Stimulated activated CD4-positive, alpha-beta T cell treated with anti-CD3 and anti-CD28 coated beads, Interleukin-12 subunit alpha, Interleukin-12 subunit beta, amount 100 ng/mL, for 4 hours (primary cell): ENCODE data around the gene INTS4.
"Not testable (repeated sequence)": the region's sequence is repeated elsewhere in the genome, so short reads cannot be mapped to it uniquely, and the experiment has no call there.

Experiments
- DNase-seq: peaks from one replicate; pipeline ENCODE4 v3.0.0-alpha.2; 2020

INTS4 gene, protein sequence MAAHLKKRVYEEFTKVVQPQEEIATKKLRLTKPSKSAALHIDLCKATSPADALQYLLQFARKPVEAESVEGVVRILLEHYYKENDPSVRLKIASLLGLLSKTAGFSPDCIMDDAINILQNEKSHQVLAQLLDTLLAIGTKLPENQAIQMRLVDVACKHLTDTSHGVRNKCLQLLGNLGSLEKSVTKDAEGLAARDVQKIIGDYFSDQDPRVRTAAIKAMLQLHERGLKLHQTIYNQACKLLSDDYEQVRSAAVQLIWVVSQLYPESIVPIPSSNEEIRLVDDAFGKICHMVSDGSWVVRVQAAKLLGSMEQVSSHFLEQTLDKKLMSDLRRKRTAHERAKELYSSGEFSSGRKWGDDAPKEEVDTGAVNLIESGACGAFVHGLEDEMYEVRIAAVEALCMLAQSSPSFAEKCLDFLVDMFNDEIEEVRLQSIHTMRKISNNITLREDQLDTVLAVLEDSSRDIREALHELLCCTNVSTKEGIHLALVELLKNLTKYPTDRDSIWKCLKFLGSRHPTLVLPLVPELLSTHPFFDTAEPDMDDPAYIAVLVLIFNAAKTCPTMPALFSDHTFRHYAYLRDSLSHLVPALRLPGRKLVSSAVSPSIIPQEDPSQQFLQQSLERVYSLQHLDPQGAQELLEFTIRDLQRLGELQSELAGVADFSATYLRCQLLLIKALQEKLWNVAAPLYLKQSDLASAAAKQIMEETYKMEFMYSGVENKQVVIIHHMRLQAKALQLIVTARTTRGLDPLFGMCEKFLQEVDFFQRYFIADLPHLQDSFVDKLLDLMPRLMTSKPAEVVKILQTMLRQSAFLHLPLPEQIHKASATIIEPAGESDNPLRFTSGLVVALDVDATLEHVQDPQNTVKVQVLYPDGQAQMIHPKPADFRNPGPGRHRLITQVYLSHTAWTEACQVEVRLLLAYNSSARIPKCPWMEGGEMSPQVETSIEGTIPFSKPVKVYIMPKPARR

DNA sequence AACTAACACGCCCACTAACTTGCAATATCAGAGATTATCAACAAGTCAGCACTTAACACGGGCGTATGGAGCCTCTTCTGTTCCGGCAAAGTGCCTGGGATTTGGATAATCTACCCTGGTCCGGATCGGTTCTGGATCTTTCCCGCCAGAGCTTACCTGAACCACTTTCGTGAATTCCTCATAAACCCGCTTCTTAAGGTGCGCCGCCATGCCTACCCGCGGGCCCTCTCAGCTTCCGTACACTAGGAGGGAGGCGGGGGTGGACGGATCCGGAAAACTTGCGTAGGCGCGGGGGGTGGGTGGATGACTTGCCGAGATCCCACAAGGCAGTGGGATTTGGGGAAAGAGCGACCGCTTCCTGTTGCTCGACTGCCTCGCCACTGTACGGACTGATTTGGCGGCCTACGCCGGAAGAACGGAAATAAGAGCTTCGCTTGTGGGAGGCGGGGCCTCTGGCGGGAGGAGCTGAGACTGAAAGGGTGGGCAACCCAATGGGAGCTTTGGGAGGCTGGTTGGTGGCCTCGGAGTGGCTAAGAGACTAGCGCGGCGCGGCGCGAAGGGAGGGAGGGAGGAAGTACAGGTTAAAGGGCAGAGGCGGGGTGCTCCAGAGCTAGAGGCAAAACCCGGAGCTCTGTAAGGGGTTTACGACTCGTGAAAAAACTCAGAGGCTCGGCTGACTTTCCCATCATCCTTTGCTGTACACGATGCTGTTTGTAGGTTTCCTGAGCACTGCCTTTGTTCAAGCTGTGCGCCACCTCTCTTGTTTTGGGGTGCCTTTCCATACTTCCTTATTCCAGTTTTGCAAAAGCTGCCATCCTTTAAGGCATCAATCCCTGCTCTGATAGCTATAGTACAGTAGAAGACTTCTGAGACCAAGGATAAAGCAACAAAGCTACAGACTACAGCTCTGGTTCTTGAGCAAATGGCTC, at the start of gene INTS4:
TSS of gene INTS4 (minus strand) at position 235 of the 929 bp plus-strand sequence. CDS start at position 210, 25 bp downstream.
- DNase-seq, result peak; percentile 95

DNA sequence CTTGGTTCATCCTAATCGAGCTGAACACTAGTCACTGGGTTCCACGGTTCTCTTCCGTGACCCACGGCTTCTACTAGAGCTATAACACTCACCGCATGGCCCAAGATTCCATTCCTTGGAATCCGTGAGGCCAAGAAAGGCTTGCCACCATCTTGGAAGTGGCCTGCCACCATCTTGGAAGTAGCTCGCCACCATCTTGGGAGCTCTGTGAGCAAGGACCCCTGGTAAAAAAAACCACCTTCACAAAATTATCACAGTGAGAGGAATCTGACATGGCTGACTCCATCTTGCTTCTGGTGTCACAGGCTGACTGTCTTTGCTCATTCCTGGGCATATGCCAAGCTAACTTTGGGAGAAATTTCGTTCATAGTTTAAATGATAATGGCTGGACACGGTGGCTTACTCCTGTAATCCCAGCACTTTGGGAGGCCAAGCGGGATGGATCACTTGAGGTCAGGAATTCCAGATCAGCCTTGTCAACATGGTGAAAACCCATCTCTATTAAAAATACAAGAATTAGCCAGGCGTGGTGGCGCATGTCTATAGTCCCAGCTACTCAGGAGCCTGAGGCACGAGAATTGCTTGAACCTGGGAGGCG, 47.5 kb upstream of the INTS4 start:
- no peak for DNase-seq

DNA sequence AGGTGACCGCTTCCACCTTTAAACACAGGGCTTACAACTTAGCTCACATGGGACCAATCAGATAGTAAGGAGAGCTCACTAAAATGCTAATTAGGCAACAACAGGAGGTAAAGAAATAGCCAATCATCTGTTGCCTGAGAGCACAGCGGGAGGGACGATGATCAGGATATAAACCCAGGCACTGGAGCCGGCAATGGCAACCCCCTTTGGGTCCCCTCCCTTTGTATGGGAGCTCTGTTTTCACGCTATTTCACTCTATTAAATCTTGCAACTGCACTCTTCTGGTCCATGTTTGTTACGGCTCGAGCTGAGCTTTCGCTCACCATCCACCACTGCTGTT, 46.9 kb upstream of the INTS4 start:
- not testable (repeated sequence) for DNase-seq

DNA sequence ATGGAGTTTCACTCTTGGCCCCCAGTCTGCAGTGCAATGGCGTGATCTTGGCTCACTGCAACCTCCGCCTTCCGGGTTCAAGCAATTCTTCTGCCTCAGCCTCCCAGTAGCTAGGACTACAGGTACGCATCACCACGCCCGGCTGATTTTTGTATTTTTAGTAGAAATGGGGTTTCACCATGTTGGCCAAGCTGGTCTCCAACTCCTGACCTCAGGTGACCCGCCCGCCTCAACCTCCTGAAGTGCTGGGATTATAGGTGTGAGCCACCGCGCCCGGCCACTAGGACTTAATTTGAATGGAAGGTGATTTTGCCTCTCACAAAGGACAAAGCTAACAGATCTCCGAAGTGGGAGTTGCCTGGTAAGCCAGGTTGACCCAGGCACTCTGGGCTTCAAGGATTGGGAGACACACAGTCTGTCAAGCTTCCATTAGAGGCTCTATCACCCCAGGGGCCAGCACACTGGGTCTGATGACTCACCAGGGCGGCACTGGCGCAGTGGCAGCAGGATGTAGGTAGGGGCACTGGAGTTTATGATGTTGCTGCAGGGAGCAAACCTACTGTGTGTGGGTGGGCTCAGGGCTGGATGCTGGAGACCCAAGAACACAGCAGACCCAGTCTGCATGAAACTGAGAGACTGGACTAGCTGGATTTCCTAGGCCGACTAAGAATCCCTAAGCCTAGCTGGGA, 46.4 kb upstream of the INTS4 start:
- no peak for DNase-seq

DNA sequence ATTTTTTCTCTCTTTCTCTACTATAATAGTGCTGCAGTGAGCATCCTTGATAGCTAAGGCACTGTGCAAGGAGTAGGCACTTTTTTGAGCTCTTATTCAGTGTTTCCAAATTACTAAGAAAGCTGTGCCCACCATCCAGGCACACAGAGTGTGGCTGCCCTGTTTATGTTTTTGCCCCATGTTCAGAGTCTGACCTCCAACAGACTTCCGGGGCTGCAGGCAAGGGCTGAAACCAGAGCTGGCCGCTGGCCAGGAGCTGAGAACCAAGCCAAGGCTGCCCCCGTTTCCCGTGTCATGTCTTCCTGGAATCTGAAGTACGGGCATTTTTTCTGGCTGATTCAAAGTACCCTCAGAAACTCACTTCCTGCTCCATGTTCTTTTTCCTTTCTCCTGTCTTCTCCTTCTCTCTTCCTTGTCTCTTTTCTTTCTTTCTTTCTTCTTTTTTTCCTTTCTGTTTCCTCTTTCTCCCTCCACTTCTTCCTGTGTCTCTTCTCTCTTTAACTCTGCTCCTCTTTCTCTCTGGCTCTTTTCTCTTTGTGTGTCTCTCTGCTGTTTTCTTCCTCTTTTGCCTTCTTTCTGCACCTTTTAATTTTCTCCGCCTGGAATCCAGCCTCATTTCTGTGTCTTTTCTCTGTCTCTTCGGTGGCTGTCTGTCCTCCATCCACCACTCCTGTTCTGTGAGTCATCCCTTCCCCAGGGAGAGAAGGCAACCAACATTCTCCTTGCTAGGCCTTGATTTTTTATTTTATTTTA, 45.6 kb upstream of the INTS4 start:
- no peak for DNase-seq

DNA sequence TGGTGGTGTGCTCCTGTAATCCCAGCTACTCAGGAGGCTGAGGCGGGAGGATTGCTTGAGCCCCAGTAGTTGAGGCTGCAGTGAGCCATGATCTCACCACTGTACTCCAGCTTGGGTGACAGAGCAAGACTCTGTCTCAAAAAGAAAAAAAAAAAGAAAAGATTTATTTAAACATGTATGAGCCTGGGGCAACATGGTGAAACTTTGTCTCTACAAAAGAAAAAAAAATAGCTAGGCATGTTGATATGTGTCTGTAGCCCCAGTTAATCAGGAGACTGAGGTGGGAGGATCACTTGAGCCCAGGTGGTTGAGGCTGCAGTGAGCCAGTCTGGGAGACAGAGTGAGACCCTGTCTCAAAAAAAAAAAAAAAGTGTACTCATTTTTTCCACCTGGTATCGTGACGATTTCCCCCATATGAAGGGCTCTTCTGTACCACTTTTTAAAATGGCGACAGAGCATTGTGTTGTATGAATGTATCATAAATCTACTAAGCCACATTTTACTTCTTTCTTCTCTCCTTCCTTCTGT, 45.0 kb upstream of the INTS4 start:
- DNase-seq, result no peak

DNA sequence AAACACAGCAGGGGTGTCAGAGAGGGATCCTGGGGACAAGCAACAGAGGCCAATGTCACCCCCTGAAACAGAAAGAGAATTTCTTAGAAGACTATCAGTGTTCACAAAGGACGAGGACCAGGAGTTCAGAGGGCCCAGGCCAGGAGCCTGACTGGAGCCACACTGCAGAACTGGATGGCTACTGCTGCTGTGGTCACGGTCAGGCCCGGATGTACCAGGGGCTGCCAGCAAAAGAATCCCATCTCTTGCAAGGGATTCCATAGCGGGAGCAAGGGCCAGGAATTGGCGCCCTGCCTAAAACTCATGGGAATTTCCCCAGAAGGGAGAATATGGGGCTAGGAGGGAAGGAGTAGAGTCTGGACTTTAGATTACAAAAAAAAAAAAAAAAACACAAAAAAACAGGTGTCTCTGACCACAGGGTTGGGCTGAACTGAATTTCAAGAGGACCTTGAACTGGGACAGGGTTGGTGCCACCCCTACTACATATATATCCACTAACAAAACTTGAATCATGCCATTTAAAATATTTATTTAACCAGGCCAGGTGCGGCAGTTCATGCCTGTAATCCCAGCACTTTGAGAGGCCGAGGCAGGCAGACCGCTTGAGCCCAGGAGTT, 44.3 kb upstream of the INTS4 start:
- DNase-seq, result no peak

DNA sequence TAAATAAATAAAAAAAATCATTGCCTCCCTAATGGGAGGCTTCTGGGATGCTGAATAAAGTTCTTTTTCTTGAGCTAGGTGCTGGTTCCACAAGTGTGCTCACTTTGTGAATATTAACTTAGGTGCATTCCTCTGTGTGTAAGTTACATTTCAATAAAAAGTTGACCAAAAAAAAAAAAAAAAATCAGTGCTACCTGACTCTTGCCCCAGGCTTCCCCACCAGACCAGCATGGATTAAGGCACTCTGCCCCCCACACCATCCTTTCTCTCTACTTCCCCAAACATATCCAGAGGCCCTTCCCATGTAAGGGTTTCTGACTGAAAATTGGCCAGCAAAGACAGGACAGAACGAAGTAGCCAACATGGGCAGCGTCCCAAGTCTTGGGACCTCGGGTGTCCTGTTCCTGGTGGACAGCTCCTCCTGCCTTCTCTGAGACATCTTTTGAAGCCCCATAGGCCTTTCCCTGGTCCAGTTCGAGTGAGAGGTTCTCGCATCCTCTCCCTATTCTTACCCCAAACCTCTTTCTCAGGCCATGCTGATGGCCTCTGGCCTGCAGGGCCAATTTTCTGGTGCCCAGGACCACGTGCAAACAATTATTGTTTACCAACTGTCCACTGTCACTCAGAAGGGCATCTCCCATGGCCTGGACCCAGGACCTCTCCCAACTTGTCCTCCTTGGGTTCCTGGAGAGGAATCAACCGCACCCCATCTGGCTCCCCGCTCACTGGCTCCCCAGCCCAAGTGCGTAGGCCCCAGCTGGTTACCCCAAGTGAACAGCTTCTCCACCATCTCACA, 43.6 kb upstream of the INTS4 start:
- no peak for DNase-seq

DNA sequence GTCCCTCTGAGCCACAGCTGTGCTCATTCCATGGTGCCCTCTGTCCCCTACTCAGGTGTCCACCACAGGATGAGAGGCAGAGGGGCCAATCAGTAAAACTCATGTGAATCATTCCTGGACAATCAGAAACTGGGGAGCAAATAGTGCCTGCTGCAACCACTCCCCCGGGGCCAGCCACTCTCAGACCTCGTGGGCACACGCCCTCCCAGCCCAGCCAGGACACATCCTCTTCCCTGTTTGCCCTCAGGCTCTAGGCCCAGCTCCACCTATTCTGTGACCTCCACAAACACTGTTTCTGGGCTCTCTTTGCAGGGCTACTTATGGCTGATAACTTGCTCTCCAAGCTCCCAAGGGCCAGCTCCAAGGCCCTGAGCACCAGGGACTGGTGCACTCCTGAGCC, 42.6 kb upstream of the INTS4 start:
- no peak for DNase-seq

DNA sequence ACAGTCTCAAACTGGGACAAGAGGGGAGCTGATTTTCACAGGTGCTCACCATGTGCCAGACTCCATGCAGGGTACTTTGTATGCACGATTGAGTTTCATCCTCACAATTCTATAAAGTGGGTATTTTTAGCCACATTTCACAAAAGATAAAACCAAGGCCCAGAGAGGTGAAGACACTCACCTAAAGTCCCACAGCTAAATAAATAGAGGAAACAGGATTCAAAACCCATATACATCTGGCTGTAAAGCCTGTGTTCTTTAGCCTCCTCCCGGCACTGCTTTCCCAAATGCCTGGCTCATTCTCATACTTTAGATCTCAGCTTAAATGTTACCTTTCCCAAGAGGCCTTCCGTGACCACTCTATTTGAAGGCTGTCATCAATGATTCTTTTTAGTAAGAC, 41.8 kb upstream of the INTS4 start:
- no peak for DNase-seq

DNA sequence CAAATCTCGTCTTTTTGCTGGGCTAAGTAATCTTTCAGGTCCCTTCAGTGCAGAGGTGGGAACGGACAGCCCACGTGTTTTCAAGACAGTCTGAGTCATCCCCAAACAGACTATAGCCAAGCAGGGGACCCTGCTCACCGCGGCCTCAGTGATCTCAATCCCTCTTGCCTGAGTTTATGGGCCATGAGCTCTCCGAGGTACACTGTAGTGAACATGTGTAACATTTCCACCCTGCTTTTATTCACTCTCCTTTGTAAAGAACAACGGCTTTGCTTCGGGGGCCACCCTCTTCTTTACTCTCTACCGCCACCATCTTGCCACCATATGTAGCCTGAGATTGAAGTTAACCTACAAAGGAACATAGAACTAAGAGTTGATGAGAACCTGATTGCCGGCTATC, 40.2 kb upstream of the INTS4 start:
- DNase-seq, result no peak

DNA sequence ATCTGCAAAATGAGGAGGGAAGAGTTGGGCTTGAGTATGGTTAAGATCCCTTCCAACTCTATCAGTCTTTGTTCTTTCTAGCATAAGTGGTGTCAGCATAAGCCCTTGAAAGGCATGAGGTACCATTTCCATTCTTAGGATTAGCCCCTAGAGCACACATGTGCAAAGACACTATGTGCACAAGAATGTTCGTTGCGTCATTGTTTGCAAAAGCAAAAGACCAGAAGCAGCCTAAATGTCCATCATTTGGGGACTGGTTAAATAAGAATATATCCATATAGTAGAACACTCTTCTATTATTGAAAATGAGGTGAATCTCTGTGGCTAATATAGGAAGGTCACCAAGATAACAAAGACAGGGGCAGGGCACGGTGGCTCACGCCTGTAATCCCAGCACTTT, 38.6 kb upstream of the INTS4 start:
- DNase-seq, result no peak

DNA sequence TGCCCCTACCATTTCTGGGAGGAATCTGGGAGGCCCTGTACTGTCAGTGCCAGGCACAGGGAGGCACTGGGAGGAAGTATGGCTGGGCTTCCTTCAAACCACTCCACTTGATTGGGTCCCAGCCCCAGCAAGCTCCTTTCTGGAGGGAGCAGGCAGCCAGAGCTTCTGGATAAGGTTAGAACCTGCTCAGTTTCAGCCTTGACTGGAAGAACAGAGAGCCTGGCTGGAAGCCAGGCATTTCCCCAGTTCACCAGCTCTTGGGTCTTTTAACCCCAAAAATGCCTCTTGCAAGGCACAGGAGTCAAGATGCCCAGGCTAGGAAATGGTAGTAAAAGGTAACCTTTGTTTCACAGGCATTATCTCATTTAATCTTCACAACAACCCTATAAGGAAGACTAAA, 37.6 kb upstream of the INTS4 start:
- DNase-seq, result no peak

DNA sequence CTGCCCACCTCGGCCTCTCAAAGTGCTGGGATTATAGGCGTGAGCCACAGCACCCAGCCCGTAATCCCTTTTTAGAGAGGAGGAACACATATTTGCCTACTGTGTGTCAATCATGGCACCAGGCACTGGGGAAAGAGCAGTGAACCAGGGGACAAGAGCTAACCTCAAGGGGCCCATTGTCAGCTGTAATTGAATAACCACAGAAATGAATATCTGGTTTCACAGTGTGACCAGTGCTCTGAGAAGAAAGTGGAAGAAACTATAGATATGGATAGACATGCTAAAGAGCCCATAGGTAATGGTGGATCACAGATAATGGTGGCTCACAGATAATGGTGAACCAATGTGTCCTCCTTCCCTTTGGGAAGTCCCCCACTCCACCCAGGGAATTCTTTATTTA, 37.2 kb upstream of the INTS4 start:
- DNase-seq, result no peak

DNA sequence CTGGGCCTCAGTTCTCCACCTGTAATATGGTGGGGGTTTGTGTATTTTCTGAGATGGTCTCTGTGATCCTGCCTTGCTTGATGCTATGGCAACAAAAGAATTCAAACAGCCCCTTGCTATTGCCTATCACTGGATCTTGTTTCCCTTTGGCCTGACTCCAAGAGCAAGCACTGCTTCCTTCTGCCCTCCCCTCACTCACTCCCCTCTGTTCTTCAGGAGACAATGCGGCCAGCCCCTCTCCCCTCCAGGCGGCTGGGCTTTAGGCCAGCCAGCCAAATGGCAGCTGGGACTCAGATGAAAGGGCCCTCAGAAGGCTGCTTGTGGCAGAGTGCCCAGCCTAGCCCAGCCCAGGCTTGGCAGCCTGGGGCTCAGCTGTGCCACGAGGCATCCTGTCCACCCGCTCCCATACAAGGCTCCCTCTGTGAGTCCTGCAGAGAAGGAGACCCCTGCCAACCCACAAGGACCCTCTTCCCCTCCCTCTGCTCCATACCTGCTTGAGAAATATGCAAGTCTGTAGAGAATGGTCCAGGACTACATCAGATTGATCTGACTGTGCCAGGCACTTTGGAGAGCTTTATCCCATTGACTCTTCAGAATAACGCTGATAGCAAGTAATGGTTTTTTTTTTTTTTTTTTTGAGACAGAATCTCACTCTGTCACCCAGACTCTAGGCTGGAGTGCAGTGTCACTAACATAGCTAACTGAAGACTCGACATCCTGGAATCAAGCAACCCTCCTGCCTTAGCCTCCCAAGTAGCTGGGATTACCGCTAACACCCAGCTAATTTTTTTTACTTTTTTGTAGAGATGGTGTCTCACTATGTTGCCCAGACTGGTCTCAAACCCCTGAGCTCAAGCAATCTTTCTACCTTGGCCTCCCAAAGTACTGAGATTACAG, 36.2 kb upstream of the INTS4 start:
- DNase-seq, result no peak

DNA sequence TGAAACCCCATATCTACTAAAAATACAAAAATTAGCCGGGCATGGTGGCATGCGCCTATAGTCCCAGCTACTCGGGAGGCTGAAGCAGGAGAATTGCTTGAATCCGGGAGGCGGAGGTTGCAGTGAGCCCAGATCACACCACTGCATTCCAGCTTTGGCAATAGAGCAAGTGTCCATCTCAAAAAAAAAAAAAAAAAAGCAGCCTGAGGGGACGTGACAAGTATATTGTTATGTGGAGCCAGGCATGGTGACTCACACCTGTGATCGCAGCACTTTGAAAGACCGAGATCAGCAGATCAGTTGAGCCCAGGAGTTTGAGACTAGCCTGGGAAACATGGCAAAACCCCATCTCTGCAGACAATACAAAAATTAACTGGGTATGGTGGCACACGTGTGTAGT, 34.0 kb upstream of the INTS4 start:
- DNase-seq, result not testable (repeated sequence)

DNA sequence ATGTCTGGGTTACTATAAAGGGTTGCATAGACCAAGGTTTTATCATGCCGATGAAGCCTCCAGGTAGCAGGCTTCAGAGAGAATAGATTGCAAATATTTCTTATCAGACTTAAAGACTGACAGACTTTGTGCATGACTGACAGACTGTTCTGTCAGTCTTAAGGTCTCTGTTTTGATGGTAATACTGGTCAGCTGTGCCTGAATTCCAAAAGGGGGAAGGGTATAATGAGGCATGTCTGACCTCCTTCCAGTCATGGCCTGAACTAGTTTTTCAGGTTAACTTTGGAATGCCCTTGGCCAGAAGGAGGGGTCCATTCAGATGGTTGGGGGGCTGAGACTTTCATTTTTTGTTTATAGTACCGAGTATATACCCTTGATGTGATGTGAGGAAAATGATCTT, 33.3 kb upstream of the INTS4 start:
- no peak for DNase-seq

DNA sequence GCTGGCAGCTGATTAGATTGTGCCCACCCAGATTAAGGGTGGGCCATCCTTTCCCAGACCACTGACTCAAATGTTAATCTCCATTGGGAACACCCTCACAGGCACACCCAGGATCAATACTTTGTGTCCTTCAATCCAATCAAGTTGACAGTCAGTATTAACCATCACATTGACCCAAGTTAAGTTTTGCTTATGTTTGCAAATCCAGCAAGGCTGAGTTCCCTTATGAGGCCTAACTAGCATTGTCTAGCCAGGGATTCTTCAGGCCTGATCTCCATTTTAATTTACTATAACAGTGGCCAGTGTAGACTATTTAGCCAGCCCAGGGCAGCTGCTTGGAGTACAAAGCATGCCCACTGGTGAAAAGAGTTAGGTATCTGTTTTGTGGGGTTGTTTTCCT, 30.9 kb upstream of the INTS4 start:
- DNase-seq, result no peak
